K562 (cell line): ENCODE data around the gene ABCC12. TPM values are rescaled to one million over a fixed set of nuclear protein-coding genes. Genes with fewer than 3 reads are reported as not detected.

ENCODE experiments used
- KAT8 ChIP-seq: fragments of 450-650 bp; IDR thresholded peaks from 2 replicates; pipeline ENCODE4 v1.6.1; 2016; ENCODE audit warnings: low read depth, mild to moderate bottlenecking
- RAD21 ChIP-seq, 2 experiments: fragments of 250-450 bp in 1 of 2; fragments of 450-650 bp in 1 of 2; sonication (Bioruptor Pico) in 1 of 2; formaldehyde crosslinking in 1 of 2; IDR thresholded peaks in 1 of 2; conservative IDR thresholded peaks in 1 of 2; 2 replicates each; pipeline versions ENCODE4 v1.4.0 to v1.8.0; 2020 to 2022; ENCODE audit warnings: mild to moderate bottlenecking in 2 of 2, moderate library complexity in 1 of 2
- polyA plus RNA-seq, 8 experiments: library from polyadenylated mRNA; depleted of rRNA in 4 of 8; stranded (reverse) in 5 of 8; unstranded in 3 of 8; fragments of >200 nt; fragmentation: Nextera tagmentation in 2 of 8; fragmentation: Illumina TruSeq in 1 of 8; extraction: Ambion mirVana in 2 of 8; extraction: Trizol in 1 of 8; gene quantifications; 2 replicates each; pipeline versions ENCODE4 v1.2.1 to v1.2.3, GENCODE V29; 2011 to 2014; ENCODE audit warnings: inconsistent platforms in 1 of 8, missing spikeins in 1 of 8
- total RNA-seq, 7 experiments: library from RNA; depleted of rRNA in 6 of 7; stranded (reverse); fragments of >200 nt in 6 of 7; fragmentation: Illumina TruSeq in 2 of 7; extraction: Trizol in 2 of 7; gene quantifications; 2 replicates each; pipeline versions ENCODE4 v1.2.1 to v1.2.3, GENCODE V29; 2011 to 2021; ENCODE audit warnings: low replicate concordance in 1 of 7
- TF ChIP-seq, protein P1 (sequence below): sonication (generic); formaldehyde crosslinking; IDR thresholded peaks from 2 replicates; pipeline ENCODE4 v1.8.1; 2023; ENCODE audit warnings: missing genetic modification reagents, mild to moderate bottlenecking, borderline replicate concordance
- TF ChIP-seq, protein P2 (sequence below), 2 experiments: fragments of 450-650 bp; IDR thresholded peaks; 2 replicates each; pipeline ENCODE4 v1.6.1; 2018; ENCODE audit warnings: mild to moderate bottlenecking in 2 of 2, low read depth in 1 of 2; ENCODE audit not compliant: partially characterized antibody in 2 of 2
- TF ChIP-seq, protein P3 (sequence below): fragments of 250-450 bp; sonication (Bioruptor Pico); IDR thresholded peaks from 2 replicates; pipeline ENCODE4 v1.4.0; 2020; ENCODE audit warnings: mild to moderate bottlenecking, moderate library complexity

The ABCC12 gene
- total and polyA plus RNA-seq, 9 of the 15 experiments (the other 6 are each of a cell fraction or from before 2014, with no cell fraction given) = not detected

DNA sequence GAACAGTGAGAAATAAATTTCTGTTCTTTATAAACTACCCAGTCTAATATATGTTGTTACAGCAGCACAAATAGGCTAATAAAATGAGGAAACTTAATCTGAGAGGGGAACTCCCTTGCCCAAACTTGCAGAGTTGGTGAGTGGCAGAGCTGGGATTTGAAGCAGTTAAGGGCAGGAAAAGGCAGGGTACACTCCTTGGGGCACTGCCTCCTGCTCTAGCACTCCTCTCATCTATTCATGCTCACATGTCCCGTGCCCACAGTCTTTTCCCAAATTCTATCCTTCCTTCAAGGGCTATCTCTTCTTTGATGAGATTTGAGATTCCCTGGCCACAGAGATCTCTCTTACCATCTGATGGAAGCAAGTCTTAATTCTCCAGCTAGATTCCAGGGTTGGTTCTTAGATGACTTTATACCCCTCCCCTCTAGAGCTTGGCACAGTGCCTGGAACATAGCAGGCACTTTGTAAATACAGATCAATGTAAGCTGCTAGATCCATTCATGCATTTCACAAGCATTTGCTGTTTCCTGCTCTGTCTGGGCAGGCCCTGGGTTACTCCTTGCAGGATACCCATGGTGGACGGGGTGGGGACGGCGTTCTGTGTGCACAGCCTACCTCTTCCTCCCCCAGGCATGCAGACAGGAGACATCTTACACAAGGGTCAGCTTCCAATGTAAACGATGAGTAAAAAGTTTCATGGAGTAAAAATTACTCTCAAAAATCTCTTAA is 39.2 kb upstream of the ABCC12 start (continued):
- TF ChIP-seq, protein P1, sequence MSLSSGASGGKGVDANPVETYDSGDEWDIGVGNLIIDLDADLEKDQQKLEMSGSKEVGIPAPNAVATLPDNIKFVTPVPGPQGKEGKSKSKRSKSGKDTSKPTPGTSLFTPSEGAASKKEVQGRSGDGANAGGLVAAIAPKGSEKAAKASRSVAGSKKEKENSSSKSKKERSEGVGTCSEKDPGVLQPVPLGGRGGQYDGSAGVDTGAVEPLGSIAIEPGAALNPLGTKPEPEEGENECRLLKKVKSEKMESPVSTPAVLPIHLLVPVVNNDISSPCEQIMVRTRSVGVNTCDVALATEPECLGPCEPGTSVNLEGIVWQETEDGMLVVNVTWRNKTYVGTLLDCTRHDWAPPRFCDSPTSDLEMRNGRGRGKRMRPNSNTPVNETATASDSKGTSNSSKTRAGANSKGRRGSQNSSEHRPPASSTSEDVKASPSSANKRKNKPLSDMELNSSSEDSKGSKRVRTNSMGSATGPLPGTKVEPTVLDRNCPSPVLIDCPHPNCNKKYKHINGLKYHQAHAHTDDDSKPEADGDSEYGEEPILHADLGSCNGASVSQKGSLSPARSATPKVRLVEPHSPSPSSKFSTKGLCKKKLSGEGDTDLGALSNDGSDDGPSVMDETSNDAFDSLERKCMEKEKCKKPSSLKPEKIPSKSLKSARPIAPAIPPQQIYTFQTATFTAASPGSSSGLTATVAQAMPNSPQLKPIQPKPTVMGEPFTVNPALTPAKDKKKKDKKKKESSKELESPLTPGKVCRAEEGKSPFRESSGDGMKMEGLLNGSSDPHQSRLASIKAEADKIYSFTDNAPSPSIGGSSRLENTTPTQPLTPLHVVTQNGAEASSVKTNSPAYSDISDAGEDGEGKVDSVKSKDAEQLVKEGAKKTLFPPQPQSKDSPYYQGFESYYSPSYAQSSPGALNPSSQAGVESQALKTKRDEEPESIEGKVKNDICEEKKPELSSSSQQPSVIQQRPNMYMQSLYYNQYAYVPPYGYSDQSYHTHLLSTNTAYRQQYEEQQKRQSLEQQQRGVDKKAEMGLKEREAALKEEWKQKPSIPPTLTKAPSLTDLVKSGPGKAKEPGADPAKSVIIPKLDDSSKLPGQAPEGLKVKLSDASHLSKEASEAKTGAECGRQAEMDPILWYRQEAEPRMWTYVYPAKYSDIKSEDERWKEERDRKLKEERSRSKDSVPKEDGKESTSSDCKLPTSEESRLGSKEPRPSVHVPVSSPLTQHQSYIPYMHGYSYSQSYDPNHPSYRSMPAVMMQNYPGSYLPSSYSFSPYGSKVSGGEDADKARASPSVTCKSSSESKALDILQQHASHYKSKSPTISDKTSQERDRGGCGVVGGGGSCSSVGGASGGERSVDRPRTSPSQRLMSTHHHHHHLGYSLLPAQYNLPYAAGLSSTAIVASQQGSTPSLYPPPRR (CRISPR knock-in tag) = no peak
- TF ChIP-seq, protein P2, sequence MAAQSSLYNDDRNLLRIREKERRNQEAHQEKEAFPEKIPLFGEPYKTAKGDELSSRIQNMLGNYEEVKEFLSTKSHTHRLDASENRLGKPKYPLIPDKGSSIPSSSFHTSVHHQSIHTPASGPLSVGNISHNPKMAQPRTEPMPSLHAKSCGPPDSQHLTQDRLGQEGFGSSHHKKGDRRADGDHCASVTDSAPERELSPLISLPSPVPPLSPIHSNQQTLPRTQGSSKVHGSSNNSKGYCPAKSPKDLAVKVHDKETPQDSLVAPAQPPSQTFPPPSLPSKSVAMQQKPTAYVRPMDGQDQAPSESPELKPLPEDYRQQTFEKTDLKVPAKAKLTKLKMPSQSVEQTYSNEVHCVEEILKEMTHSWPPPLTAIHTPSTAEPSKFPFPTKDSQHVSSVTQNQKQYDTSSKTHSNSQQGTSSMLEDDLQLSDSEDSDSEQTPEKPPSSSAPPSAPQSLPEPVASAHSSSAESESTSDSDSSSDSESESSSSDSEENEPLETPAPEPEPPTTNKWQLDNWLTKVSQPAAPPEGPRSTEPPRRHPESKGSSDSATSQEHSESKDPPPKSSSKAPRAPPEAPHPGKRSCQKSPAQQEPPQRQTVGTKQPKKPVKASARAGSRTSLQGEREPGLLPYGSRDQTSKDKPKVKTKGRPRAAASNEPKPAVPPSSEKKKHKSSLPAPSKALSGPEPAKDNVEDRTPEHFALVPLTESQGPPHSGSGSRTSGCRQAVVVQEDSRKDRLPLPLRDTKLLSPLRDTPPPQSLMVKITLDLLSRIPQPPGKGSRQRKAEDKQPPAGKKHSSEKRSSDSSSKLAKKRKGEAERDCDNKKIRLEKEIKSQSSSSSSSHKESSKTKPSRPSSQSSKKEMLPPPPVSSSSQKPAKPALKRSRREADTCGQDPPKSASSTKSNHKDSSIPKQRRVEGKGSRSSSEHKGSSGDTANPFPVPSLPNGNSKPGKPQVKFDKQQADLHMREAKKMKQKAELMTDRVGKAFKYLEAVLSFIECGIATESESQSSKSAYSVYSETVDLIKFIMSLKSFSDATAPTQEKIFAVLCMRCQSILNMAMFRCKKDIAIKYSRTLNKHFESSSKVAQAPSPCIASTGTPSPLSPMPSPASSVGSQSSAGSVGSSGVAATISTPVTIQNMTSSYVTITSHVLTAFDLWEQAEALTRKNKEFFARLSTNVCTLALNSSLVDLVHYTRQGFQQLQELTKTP (IDR thresholded peaks at IDR 0.05; ENCODE audit: low read depth in 1 of 2, partially characterized antibody in 2 of 2) = no peak
- TF ChIP-seq KAT8 (no peak), RAD21 (CRISPR knock-in tag; conservative IDR thresholded peaks at IDR 0.05 in 1 of 2, IDR thresholded peaks at IDR 0.05 in 1 of 2) (no peak)
- TF ChIP-seq, protein P3, sequence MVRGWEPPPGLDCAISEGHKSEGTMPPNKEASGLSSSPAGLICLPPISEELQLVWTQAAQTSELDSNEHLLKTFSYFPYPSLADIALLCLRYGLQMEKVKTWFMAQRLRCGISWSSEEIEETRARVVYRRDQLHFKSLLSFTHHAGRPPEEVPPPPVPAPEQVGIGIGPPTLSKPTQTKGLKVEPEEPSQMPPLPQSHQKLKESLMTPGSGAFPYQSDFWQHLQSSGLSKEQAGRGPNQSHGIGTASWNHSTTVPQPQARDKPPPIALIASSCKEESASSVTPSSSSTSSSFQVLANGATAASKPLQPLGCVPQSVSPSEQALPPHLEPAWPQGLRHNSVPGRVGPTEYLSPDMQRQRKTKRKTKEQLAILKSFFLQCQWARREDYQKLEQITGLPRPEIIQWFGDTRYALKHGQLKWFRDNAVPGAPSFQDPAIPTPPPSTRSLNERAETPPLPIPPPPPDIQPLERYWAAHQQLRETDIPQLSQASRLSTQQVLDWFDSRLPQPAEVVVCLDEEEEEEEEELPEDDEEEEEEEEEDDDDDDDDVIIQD (CRISPR knock-in tag) = no peak
